ENCODE data around the gene CEP68.

The CEP68 gene

DNA sequence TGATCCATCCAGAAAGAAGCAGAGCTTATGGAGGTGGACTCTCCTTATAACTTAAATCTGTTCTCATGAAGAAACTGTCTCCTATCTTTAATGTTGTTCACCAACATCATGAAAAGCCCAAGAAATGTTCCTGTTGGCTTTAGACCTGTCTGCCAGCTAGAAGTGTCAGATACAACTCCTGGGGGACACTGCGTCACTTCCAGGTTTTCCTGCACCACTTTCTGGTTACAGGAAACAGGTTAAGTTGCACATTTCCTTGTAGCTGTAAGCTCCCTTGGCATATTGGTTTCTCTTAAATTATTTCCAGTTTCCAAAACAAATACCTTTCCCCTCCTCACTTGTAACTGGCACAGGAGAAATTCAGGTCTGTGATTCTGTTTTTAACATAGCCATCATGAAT lies 2.9 kb downstream of the CEP68 start:
- no peak for DNase-seq (ENCODE audit: low read depth)

DNA sequence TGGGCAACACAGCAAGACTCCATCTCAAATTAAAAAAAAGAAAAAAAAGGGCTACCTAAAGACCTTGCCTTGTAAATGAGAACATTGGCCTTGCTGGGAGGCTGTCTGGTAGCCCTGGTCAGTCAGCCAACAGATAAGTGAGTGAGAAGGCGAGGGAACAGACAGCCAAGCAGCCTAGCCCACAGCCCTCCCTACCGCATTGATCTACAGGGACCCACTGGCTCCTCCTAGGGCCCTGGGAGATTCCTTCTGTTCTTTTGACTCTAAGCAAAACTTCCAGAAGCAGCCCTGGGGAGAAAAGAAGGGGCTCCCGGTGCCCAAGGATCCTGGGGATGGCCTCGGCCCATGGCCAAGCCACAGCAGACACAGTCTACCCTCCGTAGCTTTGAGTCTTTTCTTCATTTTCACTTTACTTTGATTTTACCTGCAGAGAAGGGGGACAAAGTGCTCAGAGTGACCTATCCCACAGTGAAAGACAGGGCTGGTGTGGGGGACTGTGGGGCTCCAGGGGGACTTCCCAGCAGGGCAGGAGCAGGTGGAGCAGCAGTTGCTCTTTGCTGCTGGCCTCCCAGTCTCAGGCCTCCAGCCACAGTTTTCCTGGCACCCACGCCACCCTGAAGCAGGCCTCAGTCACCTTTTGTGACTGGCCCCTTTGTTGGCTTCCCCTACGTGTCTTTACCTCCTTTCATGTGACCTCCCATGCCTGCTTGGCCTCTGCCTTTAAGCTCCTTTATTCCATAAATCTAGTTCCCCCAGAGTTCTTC lies 5.1 kb downstream of the CEP68 start:
- no peak for DNase-seq (ENCODE audit: low read depth)

DNA sequence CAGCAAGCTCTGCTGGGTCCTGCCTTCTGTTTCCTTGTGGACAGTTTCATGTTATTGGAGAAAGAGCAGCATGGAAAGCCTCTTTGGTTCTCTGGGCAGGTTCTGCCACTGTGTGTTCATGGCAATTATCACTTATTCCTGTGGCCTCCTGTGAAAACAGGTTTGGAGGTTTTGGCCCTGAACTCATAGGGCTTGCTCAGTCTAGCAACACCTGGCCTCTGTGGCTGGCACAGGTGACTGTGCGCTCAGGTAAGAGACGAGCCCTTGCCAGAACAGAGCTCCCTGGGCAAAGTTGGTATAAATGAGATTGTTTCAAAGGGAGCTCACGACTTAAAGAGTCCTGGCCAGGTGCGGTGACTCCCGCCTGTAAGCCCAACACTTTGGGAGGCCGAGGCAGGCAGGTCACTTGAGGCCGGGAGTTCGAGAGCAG lies 5.7 kb downstream of the CEP68 start:
- DNase-seq (ENCODE audit: low read depth) = no peak

DNA sequence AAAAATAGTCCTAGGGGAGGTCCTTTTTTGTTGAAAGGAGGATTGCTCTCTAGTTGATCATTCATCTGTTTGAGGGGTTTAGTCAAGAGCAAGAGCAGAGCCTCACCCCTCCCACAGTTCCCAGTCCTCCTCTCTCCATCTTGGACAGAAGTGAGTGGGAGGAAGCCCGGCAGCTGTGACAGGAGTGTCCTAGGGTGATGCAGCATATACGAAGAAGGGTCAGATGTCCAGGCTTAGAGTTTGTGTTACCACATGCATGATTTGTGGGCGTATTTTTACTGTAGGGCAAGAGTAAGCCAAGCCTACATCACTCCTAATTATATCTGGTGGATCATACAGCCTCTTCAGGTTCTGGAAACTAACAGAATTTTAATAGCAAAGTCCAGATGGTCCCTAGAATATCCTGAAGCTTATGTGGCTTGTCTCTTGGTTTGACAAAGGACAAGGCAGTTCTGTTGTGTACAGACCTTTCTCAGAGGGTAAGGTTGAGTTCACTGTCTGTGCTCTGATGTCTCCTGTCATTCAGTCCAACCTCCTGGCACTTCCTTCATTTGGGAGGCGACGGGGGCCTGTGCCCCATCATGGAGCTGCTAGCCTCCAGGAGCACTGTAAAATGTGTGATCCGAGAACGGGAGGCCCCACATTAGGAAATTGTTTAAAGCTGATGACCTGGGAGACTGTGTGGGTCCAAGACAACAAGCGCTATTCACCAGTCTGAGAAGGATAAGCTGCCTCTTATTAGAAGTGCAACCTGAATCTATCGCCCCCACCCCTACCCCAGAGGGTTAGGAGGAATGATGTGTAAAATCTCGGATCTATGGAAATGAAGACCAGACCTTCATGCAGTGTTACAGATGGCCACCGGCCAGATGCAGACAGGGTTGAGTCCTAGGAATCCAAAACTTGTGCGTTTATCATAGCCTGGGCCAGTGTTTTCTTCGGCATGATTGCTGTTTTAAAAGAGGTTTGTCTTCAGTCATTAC lies 6.9 kb downstream of the CEP68 start:
- DNase-seq (ENCODE audit: low read depth) = no peak

DNA sequence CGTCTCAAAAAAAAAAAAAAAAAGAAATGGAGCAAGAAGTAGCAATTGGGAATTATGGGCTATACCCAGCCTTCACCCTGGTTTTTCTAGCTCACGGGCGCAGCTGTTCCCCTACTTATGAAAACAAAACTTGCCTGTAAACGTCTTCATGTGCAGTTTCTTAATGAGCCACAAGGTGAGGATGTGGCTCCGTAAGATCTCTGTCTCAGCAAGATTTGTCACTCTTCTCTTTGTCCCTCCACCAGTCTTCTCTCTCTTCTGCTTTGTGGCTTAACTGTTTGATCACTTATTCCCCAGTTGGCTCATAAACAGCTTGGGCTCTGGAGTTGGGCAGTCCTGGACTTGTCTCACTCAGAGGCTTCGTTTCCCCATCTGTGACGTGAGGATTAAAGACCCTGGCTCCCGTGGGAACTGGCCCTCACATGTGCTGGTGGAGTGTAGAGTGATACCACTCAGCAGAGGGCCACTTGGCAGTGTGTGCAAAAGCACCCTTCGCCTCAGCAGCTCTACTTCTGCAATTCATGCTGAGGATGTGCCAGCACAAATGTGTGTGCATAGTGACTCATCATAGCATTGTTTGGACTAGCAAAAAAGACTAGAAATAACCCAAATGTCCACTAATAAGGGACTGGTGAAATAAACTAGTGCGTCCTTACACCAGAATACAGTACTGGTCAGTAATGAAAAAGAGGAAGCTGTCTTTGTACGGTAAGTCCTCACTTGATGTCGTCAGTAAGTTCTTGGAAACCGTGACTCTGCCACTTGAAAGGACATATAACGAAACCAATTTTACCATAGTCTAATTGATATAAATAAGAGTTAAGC lies 8.7 kb downstream of the CEP68 start:
- peak; percentile 84 for DNase-seq (ENCODE audit: low read depth)

DNA sequence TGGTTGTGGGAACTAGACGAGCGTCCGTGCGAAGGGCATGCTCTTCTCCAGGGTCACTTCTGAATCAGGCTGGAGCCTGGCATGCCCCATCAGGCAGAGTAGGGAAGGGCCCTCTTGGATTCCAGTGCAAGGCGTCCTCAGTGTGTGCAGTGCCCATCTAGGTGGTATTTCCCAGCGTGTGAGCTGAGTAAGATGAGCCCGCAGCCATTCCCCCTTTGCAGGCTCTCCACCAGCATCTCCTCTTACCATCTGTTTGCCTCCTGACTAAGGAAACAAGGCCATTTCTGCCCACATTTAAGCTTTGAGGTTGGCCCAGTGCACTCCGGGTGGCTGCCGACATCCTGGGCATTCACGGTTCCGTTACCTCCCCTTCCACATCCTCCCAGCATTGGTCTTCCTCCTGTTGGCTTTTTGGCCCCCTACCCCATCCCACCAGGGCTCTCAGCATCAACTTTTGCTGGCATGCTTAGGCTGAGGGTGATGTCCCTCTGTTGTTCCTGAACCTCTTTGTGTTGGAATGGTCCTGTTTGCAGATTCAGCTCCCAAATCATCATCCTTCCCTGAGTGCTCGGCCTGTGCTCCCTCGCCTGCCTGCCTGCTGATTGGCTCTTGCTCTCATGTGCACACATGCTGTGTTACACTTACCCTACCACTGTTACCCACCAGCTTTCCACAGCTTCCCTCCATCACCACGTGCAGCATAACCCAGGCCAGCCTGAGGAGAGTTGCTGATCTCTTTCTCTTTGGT lies 11.8 kb downstream of the CEP68 start:
- DNase-seq (ENCODE audit: low read depth) = no peak

DNA sequence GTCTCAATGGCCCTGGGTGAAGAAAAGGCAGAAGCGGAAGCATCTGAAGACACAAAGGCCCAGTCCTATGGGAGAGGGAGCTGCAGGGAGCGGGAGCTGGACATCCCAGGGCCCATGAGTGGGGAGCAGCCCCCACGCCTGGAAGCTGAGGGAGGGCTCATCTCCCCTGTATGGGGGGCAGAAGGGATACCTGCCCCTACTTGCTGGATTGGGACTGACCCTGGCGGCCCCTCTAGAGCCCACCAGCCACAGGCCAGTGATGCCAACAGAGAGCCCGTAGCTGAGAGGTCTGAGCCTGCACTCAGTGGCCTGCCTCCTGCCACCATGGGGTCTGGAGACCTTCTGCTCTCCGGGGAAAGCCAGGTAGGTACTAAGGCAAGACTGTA lies 13.2 kb downstream of the CEP68 start:
- no peak for DNase-seq (ENCODE audit: low read depth)

DNA sequence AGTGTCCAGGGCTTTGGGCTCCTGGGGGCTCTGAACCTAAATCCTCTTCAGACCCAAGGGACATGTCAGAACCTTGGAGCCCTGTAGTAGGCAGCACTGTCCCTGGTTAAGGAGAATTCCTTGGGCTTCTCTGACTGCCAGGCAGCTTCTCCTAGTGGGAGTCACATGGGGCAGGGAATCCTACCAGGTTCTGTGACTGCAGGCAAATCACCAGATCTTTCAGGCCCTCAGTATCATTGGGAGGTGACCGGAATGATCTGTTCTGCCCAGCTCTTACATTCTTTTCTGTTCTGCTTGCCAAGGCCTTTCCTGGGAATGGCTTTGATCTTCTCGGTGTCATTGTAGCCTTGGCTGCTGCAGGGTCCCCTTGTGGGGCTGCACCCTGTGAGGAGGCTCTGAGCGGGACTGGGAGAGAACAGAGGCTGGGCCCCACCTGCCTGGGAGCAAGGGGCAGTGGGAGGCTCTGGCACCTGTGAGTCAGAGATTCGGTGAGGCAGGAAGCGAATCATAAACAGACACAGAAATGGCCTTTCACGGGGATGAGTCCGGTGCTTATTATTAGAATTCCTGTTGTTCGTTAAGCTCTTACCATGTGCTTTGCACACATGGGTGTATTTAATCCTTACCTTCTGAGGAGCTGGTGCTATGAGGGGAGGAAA lies 14.1 kb downstream of the CEP68 start:
- peak; percentile 33 for DNase-seq (ENCODE audit: low read depth)

DNA sequence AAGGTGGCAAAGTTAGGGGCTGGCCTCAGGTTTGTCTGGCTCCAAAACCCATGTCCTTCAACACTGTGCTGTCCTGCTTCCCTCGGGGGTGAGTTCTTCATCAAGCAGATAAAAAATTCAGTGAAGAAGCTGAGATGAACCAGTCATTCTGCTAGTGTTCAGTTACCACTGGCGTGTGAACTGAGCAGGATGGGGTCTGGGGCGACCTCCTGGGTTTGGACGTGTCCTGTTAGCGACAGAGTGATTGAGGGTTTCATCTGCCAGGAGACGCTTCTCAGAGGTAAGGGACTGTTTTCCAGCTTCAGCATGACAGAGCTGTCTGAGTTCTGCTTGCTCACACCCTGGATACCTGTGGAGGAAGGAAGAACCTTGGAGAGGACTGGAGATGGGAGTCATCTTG lies 14.6 kb downstream of the CEP68 start:
- DNase-seq (ENCODE audit: low read depth) = no peak

DNA sequence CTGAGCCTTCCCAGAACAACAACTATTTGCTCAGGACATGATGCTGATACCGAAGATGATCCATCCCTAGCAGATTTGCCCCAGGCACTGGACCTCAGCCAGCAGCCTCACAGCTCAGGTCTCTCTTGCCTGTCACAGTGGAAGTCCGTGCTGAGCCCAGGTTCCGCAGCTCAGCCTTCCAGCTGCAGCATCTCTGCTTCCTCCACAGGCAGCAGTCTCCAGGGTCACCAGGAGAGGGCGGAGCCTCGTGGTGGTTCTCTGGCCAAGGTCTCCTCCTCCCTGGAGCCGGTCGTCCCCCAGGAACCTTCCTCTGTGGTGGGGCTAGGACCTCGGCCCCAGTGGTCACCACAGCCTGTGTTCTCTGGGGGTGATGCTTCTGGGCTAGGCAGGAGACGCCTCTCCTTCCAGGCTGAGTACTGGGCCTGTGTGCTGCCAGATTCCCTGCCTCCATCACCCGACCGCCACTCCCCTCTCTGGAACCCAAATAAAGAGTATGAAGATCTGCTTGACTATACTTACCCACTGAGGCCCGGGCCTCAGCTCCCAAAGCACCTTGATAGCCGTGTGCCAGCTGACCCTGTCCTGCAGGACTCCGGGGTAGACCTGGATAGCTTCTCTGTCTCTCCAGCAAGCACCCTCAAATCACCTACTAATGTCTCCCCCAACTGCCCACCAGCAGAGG lies 15.4 kb downstream of the CEP68 start:
- no peak for DNase-seq (ENCODE audit: low read depth)

DNA sequence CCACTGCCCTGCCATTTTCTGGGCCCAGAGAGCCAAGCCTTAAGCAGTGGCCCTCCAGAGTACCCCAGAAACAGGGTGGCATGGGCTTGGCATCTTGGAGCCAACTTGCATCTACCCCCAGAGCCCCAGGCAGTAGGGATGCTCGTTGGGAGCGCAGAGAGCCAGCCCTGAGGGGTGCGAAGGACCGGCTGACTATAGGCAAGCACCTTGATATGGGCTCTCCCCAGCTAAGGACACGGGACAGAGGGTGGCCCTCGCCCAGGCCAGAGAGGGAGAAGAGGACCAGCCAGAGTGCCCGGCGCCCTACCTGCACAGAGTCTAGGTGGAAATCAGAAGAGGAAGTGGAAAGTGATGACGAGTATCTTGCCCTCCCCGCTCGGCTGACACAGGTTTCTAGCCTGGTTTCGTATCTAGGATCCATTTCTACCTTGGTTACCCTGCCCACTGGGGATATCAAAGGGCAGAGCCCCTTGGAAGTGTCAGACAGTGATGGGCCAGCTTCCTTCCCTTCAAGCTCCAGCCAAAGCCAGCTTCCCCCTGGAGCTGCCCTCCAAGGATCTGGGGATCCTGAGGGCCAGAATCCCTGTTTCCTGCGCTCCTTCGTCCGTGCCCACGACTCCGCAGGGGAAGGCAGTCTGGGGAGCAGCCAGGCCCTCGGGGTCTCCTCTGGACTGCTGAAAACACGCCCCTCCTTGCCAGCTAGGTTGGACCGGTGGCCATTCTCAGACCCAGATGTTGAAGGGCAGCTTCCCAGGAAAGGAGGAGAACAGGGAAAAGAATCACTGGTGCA lies 16.2 kb downstream of the CEP68 start:
- DNase-seq (ENCODE audit: low read depth) = no peak

DNA sequence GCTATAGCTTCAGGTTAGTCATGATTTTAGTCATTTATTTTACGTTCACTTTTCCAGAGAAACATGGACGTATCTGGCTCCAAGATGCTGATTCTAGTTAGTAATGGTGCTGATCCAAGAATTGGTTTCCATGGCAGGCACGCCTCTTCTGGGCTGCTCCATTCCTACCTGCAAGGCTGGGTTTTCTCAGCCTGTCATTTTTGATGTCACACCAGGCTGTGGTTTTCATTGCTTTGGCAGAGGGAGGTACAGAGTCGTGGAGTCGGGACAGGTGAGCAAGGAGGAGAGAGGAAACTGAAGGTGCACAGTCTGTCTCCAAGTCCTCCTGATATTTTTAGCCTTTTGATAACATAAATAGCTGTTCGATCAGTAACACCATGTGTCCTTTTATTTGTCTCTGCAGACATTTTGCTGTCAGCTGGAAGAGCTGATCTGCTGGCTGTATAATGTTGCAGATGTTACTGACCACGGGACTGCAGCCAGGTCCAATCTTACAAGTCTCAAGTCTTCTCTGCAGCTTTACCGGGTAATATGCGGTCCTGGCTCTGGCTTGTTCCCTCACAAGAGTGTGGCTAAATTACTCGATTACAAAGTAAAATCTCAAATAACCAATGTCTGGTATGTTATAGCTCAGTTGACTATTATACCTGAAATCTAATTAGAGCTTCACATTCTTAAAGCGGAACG lies 17.8 kb downstream of the CEP68 start:
- no peak for DNase-seq (ENCODE audit: low read depth)

DNA sequence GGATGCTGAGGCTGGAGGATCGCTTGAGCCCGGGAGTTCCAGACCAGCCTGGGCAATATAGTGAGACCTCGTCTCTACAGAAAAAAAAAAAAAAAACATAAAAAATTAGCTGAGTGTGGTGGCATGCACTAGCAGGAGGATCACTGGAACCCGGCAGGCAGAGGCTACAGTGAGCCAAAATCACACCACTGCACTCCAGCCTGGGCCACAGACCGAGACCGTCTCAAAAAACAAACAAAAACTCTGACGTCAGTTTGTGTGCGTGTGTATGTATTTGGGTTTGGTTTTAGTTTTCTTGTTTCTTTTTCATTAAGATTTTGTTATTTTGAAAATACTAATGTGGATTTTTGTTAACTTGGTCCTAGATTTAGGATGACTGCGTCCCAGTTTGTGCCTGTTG lies 19.0 kb downstream of the CEP68 start:
- DNase-seq (ENCODE audit: low read depth) = no peak

DNA sequence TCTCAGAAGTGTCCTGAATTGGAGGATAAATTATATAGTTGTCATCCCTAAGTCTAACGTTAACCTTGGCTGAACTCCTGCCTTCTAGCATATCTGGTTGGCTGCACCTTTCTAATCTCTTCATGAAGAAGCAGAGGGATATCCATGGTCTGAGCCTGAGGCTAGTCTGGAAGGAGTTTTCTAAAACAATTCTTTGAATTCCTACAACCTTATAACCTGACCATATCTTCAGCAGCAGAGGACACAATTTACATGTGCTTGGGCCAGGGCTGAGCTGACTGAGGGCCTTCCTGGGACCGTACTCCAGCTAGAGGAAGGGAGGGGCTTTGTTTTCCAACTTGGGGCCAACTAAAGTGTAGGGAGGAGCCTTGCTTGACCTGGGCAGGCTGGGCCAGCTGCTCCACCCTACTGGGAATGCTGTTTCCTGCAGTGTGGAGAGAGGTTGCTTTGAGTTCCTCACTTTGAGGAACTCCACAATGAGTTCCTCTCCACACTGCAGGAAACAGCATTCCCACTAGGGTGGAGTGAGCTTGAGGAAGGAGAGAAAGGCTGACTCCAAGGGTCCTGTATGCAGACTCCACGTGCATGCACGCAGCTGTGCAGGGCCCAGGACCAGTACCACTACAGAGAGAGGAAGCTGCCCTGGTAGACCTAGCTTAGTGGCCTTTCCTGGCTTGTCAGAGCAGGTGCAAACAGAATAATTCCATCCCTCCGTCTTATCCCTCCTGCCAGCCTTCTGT lies 19.6 kb downstream of the CEP68 start:
- DNase-seq (ENCODE audit: low read depth) = no peak

DNA sequence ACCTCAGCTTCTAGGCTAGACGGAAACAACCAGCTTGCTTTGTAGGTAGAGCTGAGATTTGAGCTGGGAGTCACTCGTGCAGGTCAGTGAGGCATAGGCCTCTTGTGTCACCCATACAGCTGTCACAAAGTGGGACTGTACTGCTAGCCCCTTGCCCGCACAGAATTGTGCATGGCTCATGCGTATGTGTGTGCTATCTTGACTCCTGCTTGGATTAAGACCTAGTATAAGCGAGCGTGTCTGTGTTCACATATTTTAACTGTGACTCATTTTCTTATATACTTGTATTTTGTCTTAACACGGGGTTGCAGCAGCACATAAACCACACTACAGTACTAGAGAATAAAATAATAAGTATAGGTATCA lies 20.1 kb downstream of the CEP68 start:
- DNase-seq (ENCODE audit: low read depth) = peak; percentile 22

DNA sequence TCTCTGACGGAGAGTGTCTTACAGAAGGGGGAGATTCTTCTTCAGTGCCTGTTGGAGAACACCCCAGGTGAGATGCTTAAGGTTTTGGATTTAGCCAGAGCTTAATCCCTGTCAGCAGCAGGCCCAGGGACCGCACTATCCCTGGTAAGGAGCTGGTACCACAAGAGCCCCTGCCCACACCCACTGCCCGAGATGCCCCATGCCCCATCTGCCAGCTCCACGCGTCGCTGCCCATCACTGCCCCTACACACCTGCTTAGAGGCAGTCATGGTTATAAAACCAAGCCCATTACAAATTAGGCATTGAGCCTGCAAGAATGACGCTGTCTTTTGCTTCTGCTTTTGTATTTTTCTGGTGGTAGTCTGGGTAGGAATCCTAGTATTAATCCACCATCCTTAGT lies 21.7 kb downstream of the CEP68 start:
- no peak for DNase-seq (ENCODE audit: low read depth)

DNA sequence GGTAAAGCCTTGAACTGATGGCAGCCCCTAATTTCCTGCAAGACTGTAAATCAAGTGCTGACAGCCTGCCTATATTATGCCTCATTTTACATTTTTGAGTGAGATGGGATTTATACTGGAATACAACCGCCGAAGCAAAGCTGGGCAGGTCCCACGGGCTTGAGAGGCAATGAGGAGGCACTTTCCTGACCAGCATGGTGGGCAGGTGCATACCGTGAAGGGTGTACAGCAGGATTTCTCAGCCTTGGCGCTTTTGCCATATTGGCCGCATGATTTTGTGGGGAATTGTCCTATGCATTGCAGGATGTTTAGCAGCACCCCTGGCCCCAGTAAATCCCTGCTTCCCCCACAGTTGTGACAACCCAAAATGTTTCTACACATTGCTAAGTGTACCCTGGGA lies 22.8 kb downstream of the CEP68 start:
- no peak for DNase-seq (ENCODE audit: low read depth)

DNA sequence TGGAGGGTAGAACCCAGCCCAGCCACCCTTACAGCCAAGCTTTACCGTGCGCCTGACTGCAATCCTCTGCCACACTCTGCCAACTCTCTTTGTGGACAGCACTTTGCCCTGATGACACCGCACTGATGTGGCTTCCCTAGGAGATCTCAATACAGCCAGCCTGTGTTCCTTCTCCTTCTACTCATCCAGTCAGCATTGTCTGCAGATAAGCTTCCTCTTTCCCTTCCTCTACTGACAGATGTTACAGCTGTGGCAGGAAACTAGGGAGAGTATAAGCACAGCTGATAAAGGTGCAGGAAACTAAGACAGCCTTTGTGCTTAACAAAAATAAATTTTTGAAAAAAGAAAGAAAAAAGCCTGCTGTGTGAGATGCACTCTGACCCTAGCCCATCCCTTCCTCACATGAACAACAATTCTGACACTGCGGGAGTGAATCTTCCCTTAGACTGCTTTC lies 25.0 kb downstream of the CEP68 start:
- no peak for DNase-seq (ENCODE audit: low read depth)

Measured in GM04504 (cell line).